ENCODE data around the gene ALKBH3. TPM values are rescaled to one million over a fixed set of nuclear protein-coding genes. Genes with fewer than 3 reads are reported as not detected.
A peak's percentile ranks its signal among the peaks of the same experiment; 100 is the strongest.

ALKBH3 gene
- total RNA-seq, 1 donor from 2014 or later: 39.0 TPM

- DNase-seq (ENCODE audit: low spot score): no peak
Measured at GRCh38 chr11:43894546-43894945, 13.9 kb downstream of the ALKBH3 start.

GRCh38 chr11:43895601-43896000 lies 15.0 kb downstream of the ALKBH3 start:
- no peak for DNase-seq (ENCODE audit: low spot score)

- DNase-seq (ENCODE audit: low spot score): no peak
Measured at GRCh38 chr11:43898574-43898973, 17.9 kb downstream of the ALKBH3 start.

- DNase-seq (ENCODE audit: low spot score): no peak
Measured at GRCh38 chr11:43899094-43899493, 18.5 kb downstream of the ALKBH3 start.

GRCh38 chr11:43901551-43901950 lies 20.9 kb downstream of the ALKBH3 start:
- DNase-seq (ENCODE audit: low spot score): no peak

- no peak for DNase-seq (ENCODE audit: low spot score)
Measured at GRCh38 chr11:43903078-43903477, 22.4 kb downstream of the ALKBH3 start.

GRCh38 chr11:43903969-43904368 lies 23.3 kb downstream of the ALKBH3 start:
- DNase-seq (ENCODE audit: low spot score): no peak

GRCh38 chr11:43904742-43905535 lies 24.3 kb downstream of the ALKBH3 start:
- DNase-seq (ENCODE audit: low spot score): no peak

- DNase-seq (ENCODE audit: low spot score): no peak
Measured at GRCh38 chr11:43905813-43906241, 25.2 kb downstream of the ALKBH3 start.

- DNase-seq (ENCODE audit: low spot score): no peak
Measured at GRCh38 chr11:43907028-43907975, 26.7 kb downstream of the ALKBH3 start.

GRCh38 chr11:43908191-43908590 lies 27.6 kb downstream of the ALKBH3 start:
- DNase-seq (ENCODE audit: low spot score): no peak

GRCh38 chr11:43908683-43909082 lies 28.1 kb downstream of the ALKBH3 start:
- no peak for DNase-seq (ENCODE audit: low spot score)

- no peak for DNase-seq (ENCODE audit: low spot score)
Measured at GRCh38 chr11:43913829-43914380, 33.3 kb downstream of the ALKBH3 start.

- no peak for DNase-seq (ENCODE audit: low spot score)
Measured at GRCh38 chr11:43914466-43914865, 33.8 kb downstream of the ALKBH3 start.

- no peak for DNase-seq (ENCODE audit: low spot score)
Measured at GRCh38 chr11:43916621-43917020, 36.0 kb downstream of the ALKBH3 start.

- DNase-seq (ENCODE audit: low spot score): no peak
Measured at GRCh38 chr11:43917851-43918250, 37.2 kb downstream of the ALKBH3 start.

GRCh38 chr11:43918662-43919061 lies 38.0 kb downstream of the ALKBH3 start:
- DNase-seq (ENCODE audit: low spot score): no peak

- no peak for DNase-seq (ENCODE audit: low spot score)
Measured at GRCh38 chr11:43919852-43920597, 39.4 kb downstream of the ALKBH3 start.

GRCh38 chr11:43920598-43921419 lies 40.2 kb downstream of the ALKBH3 start:
- peak; percentile 80 for DNase-seq (ENCODE audit: low spot score)

GRCh38 chr11:43921561-43922294 lies 41.1 kb downstream of the ALKBH3 start:
- no peak for DNase-seq (ENCODE audit: low spot score)
